ENCODE results near the gene MSMO1. TPM values are rescaled to one million over a fixed set of nuclear protein-coding genes. Genes with fewer than 3 reads are reported as not detected.
"Not testable (repeated sequence)": the region's sequence is repeated elsewhere in the genome, so short reads cannot be mapped to it uniquely, and the experiment has no call there.

The MSMO1 gene
- polyA plus RNA-seq (2012; ENCODE audit: insufficient read depth, insufficient read length), result 38.9 TPM

DNA sequence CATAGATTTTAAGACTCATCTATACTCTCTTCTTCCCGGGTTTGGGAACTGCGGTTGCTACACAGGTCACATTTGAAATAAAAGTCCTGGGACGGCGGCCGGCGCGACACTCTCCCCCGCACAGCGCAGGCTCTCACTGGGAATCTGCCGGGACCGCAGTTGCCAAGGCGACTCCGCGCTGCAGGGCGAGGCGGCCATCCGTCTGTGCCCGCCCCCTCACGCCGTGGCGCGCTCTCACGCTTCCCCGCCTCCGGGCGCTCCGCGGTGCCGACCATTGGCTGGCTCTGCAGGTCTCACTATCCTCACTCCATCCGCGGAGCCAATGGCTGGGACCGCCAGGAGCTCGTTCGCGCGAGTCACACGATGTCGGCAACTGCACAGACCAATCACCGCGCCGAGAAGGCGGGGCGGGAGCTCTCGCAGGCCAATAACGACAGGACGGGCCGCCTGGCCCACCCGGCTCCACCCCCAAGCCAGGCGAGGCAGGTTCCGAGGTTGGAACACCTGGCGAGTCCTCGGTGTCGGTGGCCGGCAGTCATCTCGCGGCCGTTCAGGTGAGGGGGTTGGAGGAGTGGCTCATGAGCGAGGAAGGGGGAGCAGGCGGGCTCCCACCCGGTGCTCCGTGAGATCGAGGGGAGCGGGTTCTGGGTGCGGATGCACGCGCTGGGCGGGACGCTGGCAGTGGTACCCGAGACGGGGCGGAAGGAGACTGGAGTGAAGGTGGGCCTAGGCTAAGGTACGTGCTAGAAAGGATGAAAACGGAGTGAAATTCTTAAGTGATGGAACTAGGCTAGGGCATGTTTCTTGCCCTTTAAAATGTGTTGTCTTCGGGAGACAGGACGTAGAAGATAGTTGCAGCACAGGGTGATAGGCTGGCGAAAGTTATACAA lies at the start of gene MSMO1:
Gene MSMO1, plus strand, starts transcription at position 459 of the 890 bp plus-strand sequence. CDS start 5,702 bp downstream, outside the sequence.
- peak; percentile 97 for DNase-seq (ENCODE audit: low read depth, low spot score)
- peak within 1 kb of the TSS; percentile 100 for H3K4me3 ChIP-seq (ENCODE audit: low read length)

GRCh38 chr4:165279531-165279930 lies 47.9 kb upstream of the MSMO1 start:
- H3K4me3 ChIP-seq (ENCODE audit: low read length); DNase-seq (ENCODE audit: low read depth, low spot score): not testable (repeated sequence)

- DNase-seq (ENCODE audit: low read depth, low spot score); H3K4me3 ChIP-seq (ENCODE audit: low read length): not testable (repeated sequence)
Observed at GRCh38 chr4:165284697-165285096, 42.8 kb upstream of the MSMO1 start.

DNA sequence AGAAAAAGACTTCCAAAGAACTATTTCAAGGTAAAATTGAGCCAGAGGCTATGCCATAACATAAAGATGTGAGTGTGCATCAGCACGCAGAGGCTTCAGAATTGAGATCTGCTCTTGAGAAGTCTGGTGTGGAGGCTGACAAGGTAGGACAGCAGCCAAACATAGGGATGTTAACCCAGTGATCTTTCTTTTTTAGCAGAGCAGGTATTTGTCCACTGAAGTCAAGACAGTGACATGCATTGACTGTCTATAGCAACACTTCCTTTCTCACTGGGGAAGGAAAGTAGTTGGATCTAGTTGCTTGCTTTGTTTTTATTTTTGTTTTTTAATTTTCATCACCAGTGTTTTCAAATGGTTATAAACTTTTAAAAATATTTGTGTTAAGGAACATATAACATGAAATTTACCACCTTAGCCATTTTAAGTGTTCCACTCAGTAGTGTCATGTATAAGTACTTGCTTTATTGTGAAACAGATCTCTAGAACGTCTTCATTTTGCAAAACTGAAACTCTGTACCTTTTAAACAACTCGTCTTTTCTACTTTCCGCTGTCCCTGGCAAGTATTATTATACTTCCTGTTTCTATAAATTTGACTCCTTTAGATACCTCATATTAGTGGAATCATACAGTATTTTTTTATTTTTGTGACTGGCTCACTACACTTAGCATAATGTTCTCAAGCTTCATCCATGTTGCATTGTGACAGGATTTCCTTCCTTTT lies 40.7 kb upstream of the MSMO1 start:
- H3K4me3 ChIP-seq (ENCODE audit: low read length); DNase-seq (ENCODE audit: low read depth, low spot score): not testable (repeated sequence)

GRCh38 chr4:165288226-165288625 lies 39.2 kb upstream of the MSMO1 start:
- H3K4me3 ChIP-seq (ENCODE audit: low read length), result no peak overlapping the region
- no peak for DNase-seq (ENCODE audit: low read depth, low spot score)

GRCh38 chr4:165288639-165289422 lies 38.6 kb upstream of the MSMO1 start:
- no peak overlapping the region for H3K4me3 ChIP-seq (ENCODE audit: low read length)
- DNase-seq (ENCODE audit: low read depth, low spot score), result no peak

- DNase-seq (ENCODE audit: low read depth, low spot score), result no peak
- no peak overlapping the region for H3K4me3 ChIP-seq (ENCODE audit: low read length)
Observed at GRCh38 chr4:165289423-165289785, 38.1 kb upstream of the MSMO1 start.

GRCh38 chr4:165293061-165293460 lies 34.4 kb upstream of the MSMO1 start:
- DNase-seq (ENCODE audit: low read depth, low spot score), result no peak
- H3K4me3 ChIP-seq (ENCODE audit: low read length), result no peak overlapping the region

DNA sequence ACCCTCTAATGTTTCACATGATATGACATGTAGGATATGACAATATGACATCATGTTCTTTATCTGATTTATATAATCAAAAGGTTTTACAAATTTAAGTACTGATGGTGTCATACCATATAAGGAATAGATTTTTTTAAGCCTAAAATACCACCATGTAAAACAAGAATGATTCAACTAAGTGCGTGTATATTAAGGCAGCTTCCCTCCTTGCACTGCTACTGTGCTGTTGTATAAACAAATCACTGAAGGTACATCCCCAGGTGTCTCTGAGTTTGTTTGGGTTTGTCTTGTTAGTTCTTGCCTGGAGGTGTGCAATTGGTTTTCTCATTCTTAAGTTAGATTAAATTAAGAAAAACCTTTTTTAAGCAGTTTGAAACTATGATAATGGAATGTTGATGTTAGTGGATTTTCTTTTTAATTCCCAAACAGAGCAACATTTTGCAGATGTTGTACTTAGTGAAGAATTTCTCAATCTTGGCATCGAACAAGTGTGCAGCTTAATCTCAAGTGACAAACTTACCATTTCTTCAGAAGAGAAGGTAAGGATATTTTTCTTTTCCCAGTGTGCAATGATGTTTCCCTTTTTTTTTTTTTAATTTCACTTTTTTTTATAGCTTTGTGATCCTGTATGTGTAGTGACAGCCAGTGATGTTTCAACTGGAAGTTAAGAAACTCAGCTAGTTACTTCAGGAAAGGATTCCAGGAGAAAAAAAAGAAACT lies 33.4 kb upstream of the MSMO1 start:
- no peak for DNase-seq (ENCODE audit: low read depth, low spot score)
- no peak overlapping the region for H3K4me3 ChIP-seq (ENCODE audit: low read length)

DNA sequence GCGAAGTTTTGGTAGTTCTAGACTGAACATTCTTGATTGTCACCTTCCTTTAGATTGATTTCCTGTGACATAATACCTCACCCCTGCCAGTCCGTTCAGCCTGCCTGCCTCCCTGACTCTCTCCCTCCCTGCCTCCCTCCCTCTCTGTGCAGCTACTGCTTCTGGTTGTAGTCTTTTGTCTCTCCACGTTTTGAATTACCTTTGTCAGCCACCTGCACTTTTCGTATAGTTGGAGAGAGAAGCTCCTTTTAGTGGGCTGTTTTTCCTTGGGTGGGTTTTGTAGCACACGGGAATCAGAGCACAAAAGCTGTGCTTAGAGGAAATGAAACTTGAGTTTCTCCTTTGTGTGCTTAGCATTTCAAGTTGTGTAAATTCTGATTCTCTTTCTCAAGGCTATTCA lies 32.6 kb upstream of the MSMO1 start:
- DNase-seq (ENCODE audit: low read depth, low spot score), result peak; percentile 15
- no peak overlapping the region for H3K4me3 ChIP-seq (ENCODE audit: low read length)

GRCh38 chr4:165297626-165298025 lies 29.8 kb upstream of the MSMO1 start:
- DNase-seq (ENCODE audit: low read depth, low spot score), result no peak
- no peak overlapping the region for H3K4me3 ChIP-seq (ENCODE audit: low read length)

DNA sequence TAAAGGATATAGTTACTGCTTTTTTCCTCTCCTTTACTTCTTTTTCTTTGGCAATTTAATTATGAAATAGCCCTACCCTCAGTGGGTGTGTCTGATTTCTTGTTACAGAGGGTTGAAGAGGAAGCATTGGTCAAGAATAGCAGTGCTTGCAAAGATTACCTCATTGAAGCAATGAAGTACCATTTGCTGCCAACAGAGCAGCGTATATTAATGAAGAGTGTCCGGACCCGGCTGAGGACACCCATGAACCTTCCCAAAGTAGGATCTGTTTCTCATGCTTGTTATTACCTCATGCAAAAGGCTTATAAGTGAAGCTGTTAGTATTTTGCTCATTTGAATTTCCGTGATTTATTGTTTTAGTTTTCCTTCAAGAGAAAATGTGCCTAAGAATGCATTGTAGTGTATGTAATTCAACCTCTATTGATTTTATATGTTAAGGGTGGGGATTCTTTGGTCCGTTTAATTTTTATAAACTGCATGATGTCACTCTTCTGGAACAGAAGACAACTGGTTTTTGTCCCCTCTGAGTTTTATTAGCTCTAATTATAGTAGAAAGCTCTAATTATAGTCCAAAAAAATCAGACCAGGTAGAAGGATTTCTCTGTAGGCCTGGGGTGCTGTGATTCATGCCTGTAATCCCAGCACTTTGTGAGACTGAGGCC lies 27.9 kb upstream of the MSMO1 start:
- no peak for DNase-seq (ENCODE audit: low read depth, low spot score)
- H3K4me3 ChIP-seq (ENCODE audit: low read length), result no peak overlapping the region

- DNase-seq (ENCODE audit: low read depth, low spot score), result no peak
- H3K4me3 ChIP-seq (ENCODE audit: low read length), result no peak overlapping the region
Observed at GRCh38 chr4:165301833-165302232, 25.6 kb upstream of the MSMO1 start.

- no peak overlapping the region for H3K4me3 ChIP-seq (ENCODE audit: low read length)
- no peak for DNase-seq (ENCODE audit: low read depth, low spot score)
Observed at GRCh38 chr4:165302658-165303057, 24.8 kb upstream of the MSMO1 start.

DNA sequence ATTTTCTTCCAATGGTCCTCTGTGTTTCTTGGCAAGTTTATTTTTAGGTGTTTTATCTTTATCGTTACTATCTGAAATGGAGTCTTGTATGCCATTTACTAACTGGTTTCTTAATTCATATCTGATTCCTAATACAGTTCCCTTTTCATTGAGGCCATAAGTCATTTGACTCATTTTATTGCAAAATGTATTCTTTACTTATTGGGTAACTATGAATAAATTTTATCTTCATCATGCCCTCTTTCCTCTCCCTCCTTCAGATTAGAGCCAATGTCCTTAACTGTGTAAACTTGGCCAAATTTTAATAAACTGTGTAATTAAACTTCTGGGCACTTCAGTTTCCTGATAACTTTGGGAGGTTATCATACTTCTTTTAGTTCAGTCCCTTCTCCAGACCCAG lies 19.3 kb upstream of the MSMO1 start:
- H3K4me3 ChIP-seq (ENCODE audit: low read length), result no peak overlapping the region
- DNase-seq (ENCODE audit: low read depth, low spot score), result no peak

DNA sequence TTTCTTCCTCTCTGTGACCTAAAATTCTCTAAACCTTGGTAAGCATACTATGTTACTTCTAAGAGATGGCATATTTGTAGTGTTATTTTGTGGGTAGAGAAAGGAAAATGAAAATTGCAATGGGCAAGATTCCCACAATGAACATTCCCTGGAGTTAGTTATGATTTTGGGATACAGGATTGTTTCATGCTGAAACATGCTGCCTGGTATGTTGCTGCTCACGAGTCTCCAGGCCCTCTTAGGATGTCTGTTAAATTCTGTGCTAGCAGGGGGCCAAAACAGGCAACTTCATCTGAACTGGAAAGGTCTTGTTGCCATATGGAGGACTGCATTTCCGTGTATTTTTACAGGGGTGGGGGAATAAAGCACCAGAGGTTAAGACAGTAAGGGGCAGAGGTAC lies 18.9 kb upstream of the MSMO1 start:
- no peak for DNase-seq (ENCODE audit: low read depth, low spot score)
- no peak overlapping the region for H3K4me3 ChIP-seq (ENCODE audit: low read length)

DNA sequence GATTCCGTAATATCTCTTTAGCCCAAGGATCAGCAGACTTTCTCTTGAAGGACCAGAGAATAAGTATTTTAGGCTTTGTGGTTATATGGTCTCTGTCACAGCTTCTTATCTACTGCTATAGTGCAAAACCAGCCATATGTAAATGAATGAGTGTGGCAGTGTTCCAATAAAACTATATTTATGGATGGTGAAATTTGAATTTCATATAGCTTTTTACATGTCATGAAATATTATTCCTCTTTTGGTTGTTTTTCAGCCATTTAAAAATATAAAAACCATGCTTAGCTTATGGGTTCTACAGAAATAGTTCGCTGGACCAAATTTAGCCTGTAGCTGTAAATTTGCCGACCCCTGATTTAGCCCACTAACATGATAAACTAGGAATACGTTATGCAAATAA lies 18.0 kb upstream of the MSMO1 start:
- no peak for DNase-seq (ENCODE audit: low read depth, low spot score)
- no peak overlapping the region for H3K4me3 ChIP-seq (ENCODE audit: low read length)

DNA sequence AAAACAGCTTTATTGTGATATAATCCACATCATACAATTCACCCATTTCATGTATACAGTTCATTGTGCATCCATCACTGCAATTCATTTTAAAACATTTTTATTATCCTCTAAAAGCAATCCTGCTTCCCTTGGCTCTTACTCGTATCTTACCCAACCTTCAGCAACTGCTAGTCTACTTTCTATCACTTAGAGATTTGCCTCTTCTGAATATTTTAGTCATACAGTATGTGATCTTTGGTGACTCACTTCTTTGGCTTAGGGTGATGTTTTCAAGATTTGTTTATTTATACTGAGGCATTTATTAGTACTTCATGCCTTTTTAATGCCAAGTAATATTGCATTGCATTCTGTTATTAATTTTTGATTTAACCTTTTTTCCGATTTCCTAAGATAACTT lies 15.0 kb upstream of the MSMO1 start:
- no peak for DNase-seq (ENCODE audit: low read depth, low spot score)
- H3K4me3 ChIP-seq (ENCODE audit: low read length), result no peak overlapping the region

DNA sequence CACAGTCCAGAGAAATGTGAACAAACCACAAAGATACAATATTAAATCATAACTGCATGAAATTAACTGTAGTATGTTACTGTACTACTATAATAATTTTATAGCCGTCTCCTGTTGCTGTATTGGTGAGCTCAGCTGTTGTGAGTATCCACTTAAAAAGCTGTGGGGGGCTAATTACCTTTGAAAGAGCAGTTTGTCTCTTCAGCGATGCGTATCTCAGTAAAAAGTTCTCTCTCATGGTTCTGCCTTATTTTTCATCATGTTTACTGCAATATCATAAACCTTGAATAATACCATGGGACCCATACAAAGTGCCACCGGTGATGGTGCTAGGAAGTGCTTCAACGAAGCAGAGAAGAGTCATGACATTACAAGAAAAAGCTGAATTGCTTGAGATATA lies 8.4 kb upstream of the MSMO1 start:
- H3K4me3 ChIP-seq (ENCODE audit: low read length), result no peak overlapping the region
- no peak for DNase-seq (ENCODE audit: low read depth, low spot score)
